DMS79 (cell line): ENCODE measurements around the gene PSMF1.
"Not testable (repeated sequence)": the region's sequence is repeated elsewhere in the genome, so short reads cannot be mapped to it uniquely, and the experiment has no call there.

Experiments
- DNase-seq: peaks from one replicate; lab custom pipeline; 2025; lab: John Stamatoyannopoulos, UW

The PSMF1 gene

DNA sequence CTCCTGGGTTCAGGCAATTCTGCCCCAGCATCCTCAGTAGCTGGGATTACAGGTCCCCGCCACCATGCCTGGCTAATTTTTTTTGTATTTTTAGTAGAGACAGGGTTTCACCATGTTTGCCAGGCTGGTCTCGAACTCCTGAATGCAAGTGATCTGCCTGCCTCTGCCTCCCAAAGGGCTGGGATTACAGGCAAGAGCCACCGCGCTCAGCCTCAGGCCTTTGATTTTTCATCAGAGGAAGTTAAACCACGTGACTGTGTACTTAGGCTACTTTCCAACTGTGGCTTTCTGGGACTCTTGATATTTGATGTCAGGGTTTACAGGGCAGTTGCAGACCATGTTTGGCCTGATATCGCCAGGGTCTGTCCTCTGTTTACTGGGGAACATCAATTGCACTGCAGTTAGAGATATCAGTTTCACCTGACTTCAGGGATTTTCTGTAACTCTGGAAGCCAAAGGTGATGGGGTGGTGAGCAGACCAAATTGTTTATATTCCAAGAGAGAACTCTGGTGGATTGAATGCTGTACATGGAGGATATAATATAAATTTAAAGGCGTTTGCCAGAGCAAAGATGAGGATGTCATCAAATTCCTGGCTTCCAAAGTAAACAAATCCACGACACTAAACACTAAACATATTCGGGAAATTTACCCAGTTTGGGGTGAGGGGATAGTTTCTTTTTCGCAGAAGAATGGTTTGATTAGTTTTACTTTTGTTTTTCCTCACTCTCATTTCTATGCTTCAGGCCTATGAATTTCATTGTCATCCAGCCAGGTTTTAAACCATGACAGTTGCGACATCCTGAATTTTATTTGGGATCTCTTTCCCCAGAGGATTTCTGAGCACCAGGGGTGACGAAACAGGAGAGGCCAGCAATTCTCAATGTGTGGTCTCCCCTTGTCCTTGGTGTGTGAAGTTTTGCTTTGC is 4.2 kb downstream of the PSMF1 start:
- DNase-seq = peak; percentile 4

DNA sequence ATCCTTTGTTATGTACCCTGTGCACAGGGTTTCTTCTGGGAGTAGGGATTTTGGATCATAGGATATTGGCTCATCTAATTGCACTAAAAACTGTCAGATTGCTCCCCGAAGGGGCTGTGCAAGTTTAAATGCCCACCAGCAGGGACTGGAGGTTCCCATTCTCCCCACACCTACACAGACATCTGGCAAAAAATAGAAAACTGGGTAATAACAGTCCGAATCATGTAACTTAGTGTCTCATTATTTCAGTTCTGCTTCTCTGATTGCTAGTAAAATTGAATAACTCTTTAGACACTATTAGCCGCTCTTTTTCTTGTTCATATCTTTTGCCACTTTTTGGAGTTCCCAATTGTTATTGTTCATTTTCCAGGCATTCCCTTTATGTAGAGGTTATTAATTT is 5.3 kb downstream of the PSMF1 start:
- no peak for DNase-seq

GRCh38 chr20:1124421-1124820 is 6.0 kb downstream of the PSMF1 start:
- DNase-seq = no peak

DNA sequence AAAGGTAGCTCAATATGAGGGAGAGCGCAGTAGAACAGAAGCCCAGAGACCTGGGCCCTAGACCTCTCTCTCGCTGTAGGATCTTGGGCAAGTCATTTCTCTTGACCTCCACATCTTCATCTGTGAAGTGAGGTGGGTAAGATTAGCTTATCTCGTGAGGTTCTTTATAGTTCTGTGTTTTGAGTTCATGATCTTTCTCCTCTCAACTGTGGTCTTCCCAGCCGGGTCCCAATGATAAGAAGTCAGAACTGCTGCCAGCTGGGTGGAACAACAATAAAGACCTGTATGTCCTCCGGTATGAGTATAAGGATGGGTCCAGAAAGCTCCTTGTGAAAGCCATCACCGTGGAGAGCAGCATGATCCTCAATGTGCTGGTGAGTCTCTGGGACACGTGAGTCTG is 6.9 kb downstream of the PSMF1 start:
- no peak for DNase-seq

- DNase-seq = no peak
Observed at GRCh38 chr20:1127840-1128239, 9.4 kb downstream of the PSMF1 start.

- no peak for DNase-seq
Observed at GRCh38 chr20:1130058-1130694, 11.8 kb downstream of the PSMF1 start.

DNA sequence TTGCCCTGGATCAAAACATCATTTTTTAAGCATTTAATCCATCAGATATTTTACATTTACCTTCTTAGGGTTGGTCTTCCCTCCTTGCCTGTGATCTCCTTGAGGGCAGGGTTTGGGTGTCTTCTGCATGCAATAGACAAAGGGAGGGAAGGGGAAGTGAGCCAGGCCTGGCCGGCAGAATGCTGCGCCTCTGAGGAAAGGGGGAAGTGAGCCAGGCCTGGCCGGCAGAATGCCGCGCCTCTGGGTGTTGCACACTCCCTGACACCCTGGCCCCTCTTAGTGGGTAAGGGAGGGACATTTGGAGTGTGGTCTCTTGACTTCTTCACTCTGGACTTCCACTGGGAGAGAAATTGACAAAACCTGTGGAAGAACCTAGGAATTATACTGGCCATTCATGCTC is 12.4 kb downstream of the PSMF1 start:
- DNase-seq = no peak

DNA sequence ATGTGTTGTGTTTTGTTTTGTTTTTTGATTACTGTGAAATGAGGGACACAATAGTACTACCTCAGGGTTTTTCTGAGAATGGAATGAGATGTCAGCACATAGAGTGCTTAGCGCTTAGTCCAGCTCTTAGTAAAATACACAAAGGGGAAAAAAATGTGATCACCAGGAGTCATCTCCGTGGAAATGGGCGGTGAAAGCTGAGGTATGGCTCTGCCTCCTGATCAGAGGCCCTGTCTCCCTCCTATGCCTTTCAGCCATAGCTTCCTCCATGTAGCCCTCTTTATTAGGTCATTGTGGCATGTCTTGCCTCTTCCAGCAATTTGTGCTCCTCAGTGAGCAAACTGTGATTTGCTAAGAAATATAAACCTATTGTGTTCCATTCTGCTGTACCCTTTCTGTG is 13.0 kb downstream of the PSMF1 start:
- no peak for DNase-seq

- no peak for DNase-seq
Observed at GRCh38 chr20:1134355-1134754, 16.0 kb downstream of the PSMF1 start.

DNA sequence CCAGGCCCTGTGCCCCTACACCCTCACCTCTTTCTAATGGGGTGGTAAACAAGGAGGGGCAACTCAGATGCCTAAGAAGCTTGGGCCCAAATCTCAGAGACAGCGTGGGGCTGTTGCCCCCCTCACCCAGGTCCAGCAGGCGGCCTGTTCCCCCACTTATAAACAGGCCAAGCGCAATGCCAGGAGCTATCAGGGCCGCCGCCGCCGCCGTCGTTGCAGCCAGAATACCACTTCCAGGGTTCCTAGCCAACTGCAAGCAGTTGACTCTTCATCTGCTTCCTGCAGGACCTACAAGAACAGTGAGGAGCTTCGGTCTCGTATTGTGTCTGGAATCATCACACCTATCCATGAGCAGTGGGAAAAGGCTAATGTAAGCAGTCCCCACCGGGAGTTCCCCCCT is 16.4 kb downstream of the PSMF1 start:
- DNase-seq = no peak

- no peak for DNase-seq
Observed at GRCh38 chr20:1137236-1137635, 18.8 kb downstream of the PSMF1 start.

- no peak for DNase-seq
Observed at GRCh38 chr20:1144401-1145172, 26.2 kb downstream of the PSMF1 start.

DNA sequence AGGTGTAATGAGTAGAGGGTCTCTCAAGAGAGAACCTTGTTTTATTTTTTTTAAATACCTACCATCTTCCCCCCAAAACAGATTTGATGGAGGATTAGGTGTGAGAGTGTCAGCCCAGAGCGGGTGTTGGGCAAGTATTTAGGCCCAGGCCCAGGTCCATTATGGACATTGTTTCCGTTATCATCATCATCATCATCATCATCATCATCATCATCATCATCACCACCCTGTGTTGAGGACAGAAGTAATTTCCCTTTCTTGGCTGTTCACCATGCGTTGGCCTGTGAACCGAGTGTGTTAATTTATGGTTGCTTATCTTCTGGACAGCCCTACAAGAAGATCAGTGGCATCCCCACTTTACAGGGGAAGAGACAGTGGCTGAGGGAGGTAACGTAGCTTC is 28.6 kb downstream of the PSMF1 start:
- DNase-seq = no peak

DNA sequence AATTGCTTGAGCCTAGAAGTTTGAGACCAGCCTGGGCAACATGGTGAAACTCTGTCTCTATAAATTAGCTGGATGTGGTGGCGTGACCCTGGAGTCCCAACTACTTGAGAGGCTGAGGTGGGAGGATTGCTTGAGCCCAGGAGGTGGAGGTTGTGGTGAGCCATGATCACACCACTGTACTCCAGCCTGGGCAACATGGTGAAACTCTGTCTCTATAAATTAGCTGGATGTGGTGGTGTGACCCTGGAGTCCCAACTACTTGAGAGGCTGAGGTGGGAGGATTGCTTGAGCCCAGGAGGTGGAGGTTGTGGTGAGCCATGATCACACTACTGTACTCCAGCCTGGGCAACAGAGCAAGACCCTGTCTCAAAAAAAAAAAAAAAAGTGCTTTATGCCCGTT is 31.4 kb downstream of the PSMF1 start:
- not testable (repeated sequence) for DNase-seq

GRCh38 chr20:1150218-1150617 is 31.8 kb downstream of the PSMF1 start:
- no peak for DNase-seq

GRCh38 chr20:1150968-1151367 is 32.6 kb downstream of the PSMF1 start:
- no peak for DNase-seq

DNA sequence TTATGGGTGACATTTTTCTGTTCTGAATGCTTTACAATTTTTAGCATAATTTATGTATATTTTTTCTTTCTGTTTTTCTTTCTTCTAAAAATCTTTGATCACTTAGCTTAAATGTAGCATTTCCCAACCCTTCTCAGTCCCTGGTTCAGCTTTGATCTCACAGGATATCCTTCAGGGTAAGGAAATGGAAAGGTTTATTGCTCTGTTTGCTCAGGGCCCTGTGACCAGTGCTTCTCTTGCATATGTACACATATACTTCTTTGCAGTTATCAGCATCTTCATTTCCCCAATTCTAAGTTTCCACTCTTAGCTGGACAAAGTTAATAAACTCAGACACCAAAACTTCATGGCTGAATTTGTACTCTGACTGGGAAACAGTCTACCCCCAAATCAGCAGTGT is 35.8 kb downstream of the PSMF1 start:
- DNase-seq = no peak

- no peak for DNase-seq
Observed at GRCh38 chr20:1154691-1155090, 36.3 kb downstream of the PSMF1 start.

DNA sequence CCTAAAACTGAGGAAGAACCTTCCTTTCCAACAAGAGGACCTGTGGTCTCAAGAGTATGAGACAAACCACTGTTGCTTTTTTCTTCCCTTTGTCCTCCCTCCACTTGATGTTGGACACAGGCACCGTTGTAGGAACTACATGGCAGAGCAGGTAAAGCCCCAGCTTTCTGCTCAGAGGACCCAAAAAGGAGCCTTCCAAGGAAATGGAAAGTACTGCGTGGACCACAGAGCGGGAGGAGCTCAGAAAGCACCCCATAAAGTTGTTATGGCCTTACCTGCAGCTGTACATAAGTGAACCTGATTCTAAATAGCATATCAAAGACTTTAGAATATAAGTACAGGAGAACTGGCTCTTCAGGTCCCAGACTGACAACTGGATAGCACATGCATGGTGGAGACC is 36.9 kb downstream of the PSMF1 start:
- no peak for DNase-seq

- DNase-seq = no peak
Observed at GRCh38 chr20:1160496-1160895, 42.1 kb downstream of the PSMF1 start.

GRCh38 chr20:1160991-1161390 is 42.6 kb downstream of the PSMF1 start:
- DNase-seq = no peak

DNA sequence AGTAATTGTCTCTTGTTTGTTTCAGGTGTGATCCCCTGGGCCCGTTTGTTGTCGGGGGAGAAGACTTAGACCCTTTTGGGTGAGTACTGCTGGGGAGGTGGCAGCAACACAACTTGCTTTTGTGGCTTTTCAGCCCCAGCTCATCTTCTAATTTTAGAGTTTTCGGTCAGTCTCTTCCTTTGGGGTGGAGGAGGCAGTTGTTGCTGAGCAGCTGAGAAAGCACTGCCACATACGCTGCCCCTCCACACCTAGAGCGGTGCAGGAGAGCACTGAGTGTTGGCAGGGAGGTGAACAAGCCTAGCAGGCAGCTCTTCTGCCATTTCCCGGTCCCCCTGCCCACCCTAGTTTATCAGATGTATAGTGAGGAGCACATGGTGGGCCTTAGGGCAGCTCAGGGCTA is 44.7 kb downstream of the PSMF1 start:
- no peak for DNase-seq

DNA sequence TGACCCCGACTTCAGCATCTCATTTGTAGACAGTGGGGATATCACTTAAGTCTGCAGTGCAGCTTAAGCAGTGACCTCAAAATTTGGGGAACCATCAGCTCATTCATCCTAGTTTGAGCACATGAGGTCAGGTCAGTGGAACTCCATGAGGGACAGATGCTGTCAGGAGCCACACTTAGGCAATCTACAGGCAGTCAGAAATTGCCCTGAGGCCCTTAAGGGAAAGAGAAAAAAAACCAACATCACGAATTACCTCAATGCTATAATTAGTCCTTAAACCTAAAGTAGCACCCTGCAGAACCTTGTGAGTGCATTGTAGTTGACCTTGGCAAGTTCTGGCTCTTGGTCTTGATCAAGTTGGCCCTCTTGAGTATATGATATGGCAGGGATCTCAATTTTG is 45.3 kb downstream of the PSMF1 start:
- DNase-seq = no peak
